ENCODE data around the gene COX4I2. TPM values are rescaled to one million over a fixed set of nuclear protein-coding genes. Genes with fewer than 3 reads are reported as not detected.

Gene COX4I2
- total and polyA plus RNA-seq, 4 experiments from 2014 or later, result not detected

GRCh38 chr20:31603822-31604566, 33.7 kb upstream of the COX4I2 start:
- H3K9me3 Mint-ChIP-seq, result no peaks in the 10 kb centered on the region
- peaks cover 0 to 3% of the 10 kb centered on the region in 2 donors for H3K36me3 Mint-ChIP-seq
- H3K36me3 ChIP-seq (ENCODE audit: insufficient read depth, low read length), result no peaks in the 10 kb centered on the region
- peak overlapping the region in 6 of 7 donors; percentile 66 to 89 (median 83) for H3K27ac Mint-ChIP-seq
- H3K27ac ChIP-seq (ENCODE audit: low read depth, low read length), result no peak overlapping the region
- POLR2A ChIA-PET (ENCODE audit: partially characterized antibody), result interaction anchor here (0.8 to 3.3 kb wide), 8 partner anchors 9 to 120 kb away, joined by 3 to 58 read pairs (median 4); partner anchors contain the start of gene BCL2L1
- intact Hi-C loops (cut with micrococcal nuclease), result loop anchor here (1.0 to 2.0 kb wide), 2 partner anchors 15 to 31 kb away; no protein-coding TSS in a partner anchor
- peak overlapping the region; percentile 87 to 96 (median 92) for H3K4me3 Mint-ChIP-seq
- H3K27me3 ChIP-seq (ENCODE audit: insufficient read depth, low read length), result peaks cover 5% of the 10 kb centered on the region
- DNase-seq, result peak; percentile 57 to 91 (median 57)
- no peaks in the 10 kb centered on the region for H3K9me3 ChIP-seq (ENCODE audit: control insufficient read depth in 1 of 2, low read length in 2 of 2)
- peaks cover 24 to 34% of the 10 kb centered on the region in 2 donors for H3K27me3 Mint-ChIP-seq
- H3K4me1 ChIP-seq (ENCODE audit: insufficient read depth, low read length), result peaks cover 29% of the 10 kb centered on the region
- peaks cover 10 to 37% (median 22%) of the 10 kb centered on the region in 4 donors for H3K4me1 Mint-ChIP-seq
- CTCF ChIA-PET (ENCODE audit: partially characterized antibody), result interaction anchor here (1.1 to 19.7 kb wide), 4 partner anchors 9 to 143 kb away, joined by 3 to 1094 read pairs (median 18); a partner anchor contains a TSS
- peak overlapping the region; percentile 86 to 95 for H3K4me3 ChIP-seq (ENCODE audit: low read length in 2 of 2)

- H3K27ac ChIP-seq (ENCODE audit: low read depth, low read length), result no peak overlapping the region
Observed at GRCh38 chr20:31604567-31605030, 33.1 kb upstream of the COX4I2 start.

GRCh38 chr20:31605031-31605901, 32.4 kb upstream of the COX4I2 start, which contains the start of gene ID1:
ID1 (plus strand) TSS chr20:31605289; CDS start chr20:31605388, 99 bp downstream.
- Mint-ChIP-seq H3K4me3 (peak within 1 kb of the TSS; percentile 87 to 96 (median 92)), H3K27me3 (peaks cover 24 to 34% of the 10 kb centered on the region in 2 donors), H3K4me1 (peaks cover 10 to 37% (median 22%) of the 10 kb centered on the region in 4 donors), H3K9me3 (no peaks in the 10 kb centered on the region), H3K27ac (peak within 1 kb of the TSS; percentile 66 to 89 (median 84)), H3K36me3 (peaks cover 0 to 3% of the 10 kb centered on the region in 2 donors)
- H3K27ac ChIP-seq (ENCODE audit: low read depth, low read length), result peak within 1 kb of the TSS; percentile 26
- H3K4me1 ChIP-seq (ENCODE audit: insufficient read depth, low read length), result peaks cover 29% of the 10 kb centered on the region
- H3K9me3 ChIP-seq (ENCODE audit: control insufficient read depth in 1 of 2, low read length in 2 of 2), result no peaks in the 10 kb centered on the region
- CTCF ChIA-PET (ENCODE audit: partially characterized antibody), result interaction anchor here (0.6 to 19.7 kb wide), 6 partner anchors 7 to 145 kb away, joined by 3 to 1094 read pairs (median 4); a partner anchor contains a TSS
- intact Hi-C loops (cut with micrococcal nuclease), result loop anchor here (1.0 to 2.0 kb wide), 2 partner anchors 8 to 16 kb away; no protein-coding TSS in a partner anchor
- H3K36me3 ChIP-seq (ENCODE audit: insufficient read depth, low read length), result no peaks in the 10 kb centered on the region
- H3K4me3 ChIP-seq (ENCODE audit: low read length in 2 of 2), result peak within 1 kb of the TSS; percentile 86 to 95
- peak; percentile 85 to 91 (median 86) for DNase-seq
- POLR2A ChIA-PET (ENCODE audit: partially characterized antibody), result interaction anchor here (0.8 to 3.3 kb wide), 11 partner anchors 8 to 118 kb away, joined by 3 to 58 read pairs (median 4); partner anchors contain the start of gene BCL2L1
- H3K27me3 ChIP-seq (ENCODE audit: insufficient read depth, low read length), result peaks cover 5% of the 10 kb centered on the region

More at GRCh38 chr20:31604567-31605030, 33.1 kb upstream of the COX4I2 start:
- no peak for DNase-seq
- H3K36me3 Mint-ChIP-seq, result peaks cover 0 to 3% of the 10 kb centered on the region in 2 donors
- Histone ChIP-seq H3K4me3 (ENCODE audit: low read length in 2 of 2) (peak overlapping the region; percentile 86 to 95), H3K27me3 (ENCODE audit: insufficient read depth, low read length) (peaks cover 5% of the 10 kb centered on the region), H3K4me1 (ENCODE audit: insufficient read depth, low read length) (peaks cover 29% of the 10 kb centered on the region), H3K36me3 (ENCODE audit: insufficient read depth, low read length) (no peaks in the 10 kb centered on the region), H3K9me3 (ENCODE audit: control insufficient read depth in 1 of 2, low read length in 2 of 2) (no peaks in the 10 kb centered on the region)
- H3K4me3 Mint-ChIP-seq, result peak overlapping the region; percentile 87 to 96 (median 92)
- no peaks in the 10 kb centered on the region for H3K9me3 Mint-ChIP-seq
- peaks cover 10 to 37% (median 22%) of the 10 kb centered on the region in 4 donors for H3K4me1 Mint-ChIP-seq
- peak overlapping the region; percentile 49 to 89 (median 83) for H3K27ac Mint-ChIP-seq
- ChIA-PET CTCF (ENCODE audit: partially characterized antibody) (interaction anchor here (1.1 to 19.7 kb wide), 4 partner anchors 8 to 144 kb away, joined by 3 to 1094 read pairs (median 18); a partner anchor contains a TSS), POLR2A (ENCODE audit: partially characterized antibody) (interaction anchor here (0.8 to 3.3 kb wide), 9 partner anchors 8 to 119 kb away, joined by 3 to 58 read pairs (median 4); partner anchors contain the start of gene BCL2L1)
- intact Hi-C loops (cut with micrococcal nuclease), result loop anchor here (1.0 to 2.0 kb wide), 3 partner anchors 9 to 31 kb away; no protein-coding TSS in a partner anchor
- peaks cover 24 to 34% of the 10 kb centered on the region in 2 donors for H3K27me3 Mint-ChIP-seq

GRCh38 chr20:31605902-31606803, 31.6 kb upstream of the COX4I2 start:
- H3K4me3 Mint-ChIP-seq, result peak overlapping the region; percentile 87 to 96 (median 92)
- H3K4me1 ChIP-seq (ENCODE audit: insufficient read depth, low read length), result peaks cover 29% of the 10 kb centered on the region
- ChIA-PET POLR2A (ENCODE audit: partially characterized antibody) (interaction anchor here (1.4 to 3.3 kb wide), 6 partner anchors 33 to 59 kb away, joined by 3 to 58 read pairs (median 10); a partner anchor contains a TSS), CTCF (ENCODE audit: partially characterized antibody) (interaction anchor here (0.9 to 19.7 kb wide), 2 partner anchors 44 to 117 kb away, joined by 3 to 1094 read pairs; a partner anchor contains a TSS)
- H3K36me3 Mint-ChIP-seq, result peaks cover 0 to 3% of the 10 kb centered on the region in 2 donors
- H3K27me3 Mint-ChIP-seq, result peaks cover 22 to 34% of the 10 kb centered on the region in 2 donors
- no peaks in the 10 kb centered on the region for H3K9me3 Mint-ChIP-seq
- H3K27ac ChIP-seq (ENCODE audit: low read depth, low read length), result peak overlapping the region; percentile 26
- peak overlapping the region in 4 of 7 donors; percentile 11 to 79 (median 38) for H3K27ac Mint-ChIP-seq
- peak in 4 of 5 donors; percentile 8 to 14 (median 12) for DNase-seq
- intact Hi-C loops (cut with micrococcal nuclease), result loop anchor here (1.0 to 2.0 kb wide), 2 partner anchors 7 to 17 kb away; no protein-coding TSS in a partner anchor
- no peaks in the 10 kb centered on the region for H3K36me3 ChIP-seq (ENCODE audit: insufficient read depth, low read length)
- no peaks in the 10 kb centered on the region for H3K9me3 ChIP-seq (ENCODE audit: control insufficient read depth in 1 of 2, low read length in 2 of 2)
- peaks cover 5% of the 10 kb centered on the region for H3K27me3 ChIP-seq (ENCODE audit: insufficient read depth, low read length)
- peak overlapping the region; percentile 86 to 95 for H3K4me3 ChIP-seq (ENCODE audit: low read length in 2 of 2)
- H3K4me1 Mint-ChIP-seq, result peaks cover 10 to 37% (median 22%) of the 10 kb centered on the region in 4 donors

GRCh38 chr20:31606804-31607639, 30.7 kb upstream of the COX4I2 start:
- Mint-ChIP-seq H3K27ac (no peak overlapping the region), H3K4me1 (peaks cover 10 to 37% (median 22%) of the 10 kb centered on the region in 4 donors), H3K4me3 (peak overlapping the region; percentile 22 to 95 (median 91)), H3K9me3 (no peaks in the 10 kb centered on the region), H3K36me3 (peaks cover 0 to 3% of the 10 kb centered on the region in 2 donors), H3K27me3 (peaks cover 22 to 34% of the 10 kb centered on the region in 2 donors)
- no peaks in the 10 kb centered on the region for H3K9me3 ChIP-seq (ENCODE audit: control insufficient read depth in 1 of 2, low read length in 2 of 2)
- H3K27ac ChIP-seq (ENCODE audit: low read depth, low read length), result no peak overlapping the region
- DNase-seq, result no peak
- CTCF ChIA-PET (ENCODE audit: partially characterized antibody), result interaction anchor here (19.7 kb wide), 1 partner anchor 45 kb away, joined by 1094 read pairs; a partner anchor contains a TSS
- intact Hi-C loops (cut with micrococcal nuclease), result no loop called here
- H3K4me3 ChIP-seq (ENCODE audit: low read length in 2 of 2), result no peak overlapping the region
- H3K27me3 ChIP-seq (ENCODE audit: insufficient read depth, low read length), result peaks cover 5% of the 10 kb centered on the region
- POLR2A ChIA-PET (ENCODE audit: partially characterized antibody), result interaction anchor here (1.2 to 3.3 kb wide), 2 partner anchors 34 to 35 kb away, joined by 4 to 58 read pairs; no protein-coding TSS in a partner anchor
- no peaks in the 10 kb centered on the region for H3K36me3 ChIP-seq (ENCODE audit: insufficient read depth, low read length)
- H3K4me1 ChIP-seq (ENCODE audit: insufficient read depth, low read length), result peaks cover 29% of the 10 kb centered on the region
